Measurements from ENCODE around the gene MYO3B. TPM values are rescaled to one million over a fixed set of nuclear protein-coding genes. Genes with fewer than 3 reads are reported as not detected.

Gene MYO3B
- total RNA-seq, 2 donors from 2014 or later: 0.09 to 0.74 TPM

DNA sequence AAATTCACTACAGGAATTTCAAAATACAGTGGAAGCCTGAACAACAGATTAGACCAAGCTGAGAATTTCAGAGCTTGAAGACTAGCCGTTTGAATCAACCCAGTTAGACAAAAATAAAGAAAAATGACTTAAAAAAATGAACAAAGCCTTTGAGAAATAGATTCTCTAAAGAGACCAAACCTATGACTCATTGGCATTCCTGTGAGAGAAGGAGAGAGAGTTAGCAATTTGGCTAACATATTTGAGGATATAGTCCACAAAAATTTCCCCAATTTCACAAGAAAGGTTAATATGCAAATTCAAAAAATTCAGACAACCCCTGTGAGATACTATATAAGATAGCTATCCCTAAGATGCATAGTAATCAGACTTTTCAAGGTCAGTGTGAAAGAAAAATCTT is 78.0 kb downstream of the MYO3B start:
- Histone ChIP-seq H3K36me3 (no peaks in the 10 kb centered on the region), H3K9me3 (no peaks in the 10 kb centered on the region), H3K4me3 (no peak overlapping the region), H3K27me3 (replicated peaks; ENCODE audit: insufficient read depth) (no peaks in the 10 kb centered on the region), H3K4me1 (replicated peaks) (no peaks in the 10 kb centered on the region), H3K27ac (no peak overlapping the region)
- intact Hi-C loops (cut with DNase I): no loop called here
- DNase-seq (ENCODE audit: low spot score): no peak
- TF ChIP-seq POLR2AphosphoS5 (IDR thresholded peaks at IDR 0.05) (no peak), POLR2A (IDR thresholded peaks at IDR 0.05) (no peak)
- TF ChIP-seq, protein P1, sequence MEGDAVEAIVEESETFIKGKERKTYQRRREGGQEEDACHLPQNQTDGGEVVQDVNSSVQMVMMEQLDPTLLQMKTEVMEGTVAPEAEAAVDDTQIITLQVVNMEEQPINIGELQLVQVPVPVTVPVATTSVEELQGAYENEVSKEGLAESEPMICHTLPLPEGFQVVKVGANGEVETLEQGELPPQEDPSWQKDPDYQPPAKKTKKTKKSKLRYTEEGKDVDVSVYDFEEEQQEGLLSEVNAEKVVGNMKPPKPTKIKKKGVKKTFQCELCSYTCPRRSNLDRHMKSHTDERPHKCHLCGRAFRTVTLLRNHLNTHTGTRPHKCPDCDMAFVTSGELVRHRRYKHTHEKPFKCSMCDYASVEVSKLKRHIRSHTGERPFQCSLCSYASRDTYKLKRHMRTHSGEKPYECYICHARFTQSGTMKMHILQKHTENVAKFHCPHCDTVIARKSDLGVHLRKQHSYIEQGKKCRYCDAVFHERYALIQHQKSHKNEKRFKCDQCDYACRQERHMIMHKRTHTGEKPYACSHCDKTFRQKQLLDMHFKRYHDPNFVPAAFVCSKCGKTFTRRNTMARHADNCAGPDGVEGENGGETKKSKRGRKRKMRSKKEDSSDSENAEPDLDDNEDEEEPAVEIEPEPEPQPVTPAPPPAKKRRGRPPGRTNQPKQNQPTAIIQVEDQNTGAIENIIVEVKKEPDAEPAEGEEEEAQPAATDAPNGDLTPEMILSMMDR (IDR thresholded peaks at IDR 0.05): no peak
- 77% methylated on average over 1 of the region's 1 CpG for WGBS

- Histone ChIP-seq H3K9me3 (no peaks in the 10 kb centered on the region), H3K4me3 (no peak overlapping the region), H3K4me1 (replicated peaks) (no peaks in the 10 kb centered on the region), H3K27ac (no peak overlapping the region), H3K36me3 (no peaks in the 10 kb centered on the region), H3K27me3 (replicated peaks; ENCODE audit: insufficient read depth) (no peaks in the 10 kb centered on the region)
- TF ChIP-seq, protein P1 (IDR thresholded peaks at IDR 0.05): no peak
- TF ChIP-seq POLR2A (IDR thresholded peaks at IDR 0.05): no peak
- TF ChIP-seq POLR2AphosphoS5 (IDR thresholded peaks at IDR 0.05): no peak
- 85% methylated on average over 3 of the region's 3 CpGs for WGBS
- DNase-seq (ENCODE audit: low spot score): no peak
- intact Hi-C loops (cut with DNase I): no loop called here
Observed at GRCh38 chr2:170258382-170258781, 80.4 kb downstream of the MYO3B start.

DNA sequence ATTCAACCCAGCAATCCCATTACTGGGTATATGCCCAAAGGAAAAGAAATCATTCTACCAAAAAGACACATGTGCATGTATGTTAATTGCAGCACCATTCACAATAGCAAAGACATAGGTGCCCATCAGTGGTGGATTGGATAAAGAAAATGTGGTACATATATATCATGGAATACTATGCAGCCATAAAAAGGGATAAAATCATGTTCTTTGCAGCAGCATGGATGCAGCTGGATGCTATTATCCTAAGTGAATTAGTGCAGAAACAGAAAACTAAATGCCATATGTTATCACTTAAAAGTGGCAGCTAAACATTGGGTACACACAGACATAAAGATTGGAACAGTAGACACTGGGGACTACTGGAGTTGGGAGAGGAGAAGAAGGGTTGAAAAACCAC is 82.2 kb downstream of the MYO3B start:
- Histone ChIP-seq H3K27ac (no peak overlapping the region), H3K4me3 (no peak overlapping the region), H3K4me1 (replicated peaks) (no peaks in the 10 kb centered on the region), H3K27me3 (replicated peaks; ENCODE audit: insufficient read depth) (no peaks in the 10 kb centered on the region), H3K36me3 (no peaks in the 10 kb centered on the region), H3K9me3 (no peaks in the 10 kb centered on the region)
- intact Hi-C loops (cut with DNase I): no loop called here
- TF ChIP-seq POLR2AphosphoS5 (IDR thresholded peaks at IDR 0.05) (no peak), POLR2A (IDR thresholded peaks at IDR 0.05) (no peak)
- TF ChIP-seq, protein P1 (IDR thresholded peaks at IDR 0.05): no peak
- DNase-seq (ENCODE audit: low spot score): no peak

DNA sequence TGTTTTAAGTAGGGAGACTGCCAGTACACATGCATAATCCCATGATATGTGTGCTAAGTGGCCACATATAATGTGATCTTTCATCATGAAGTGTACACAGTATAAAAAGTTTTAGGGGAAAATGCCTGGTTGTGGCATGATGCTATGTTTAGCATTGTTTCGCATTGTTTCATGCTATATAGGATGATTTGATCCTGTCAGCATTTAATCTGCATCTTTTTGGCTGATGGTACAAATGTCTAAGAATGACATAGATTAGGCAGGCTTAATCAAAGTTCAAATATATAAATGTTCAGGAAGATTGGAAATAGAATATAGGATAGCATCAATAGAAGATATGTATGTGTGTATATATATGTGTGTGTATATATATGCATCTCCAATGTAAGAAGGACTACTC is 83.6 kb downstream of the MYO3B start:
- H3K9me3 ChIP-seq: no peaks in the 10 kb centered on the region
- H3K4me1 ChIP-seq (replicated peaks): no peaks in the 10 kb centered on the region
- no peak overlapping the region for H3K27ac ChIP-seq
- intact Hi-C loops (cut with DNase I): no loop called here
- no peak overlapping the region for H3K4me3 ChIP-seq
- no peaks in the 10 kb centered on the region for H3K27me3 ChIP-seq (replicated peaks; ENCODE audit: insufficient read depth)
- 91% methylated on average over 1 of the region's 1 CpG for WGBS
- no peaks in the 10 kb centered on the region for H3K36me3 ChIP-seq
- no peak for DNase-seq (ENCODE audit: low spot score)
- TF ChIP-seq, protein P1 (IDR thresholded peaks at IDR 0.05): no peak
- TF ChIP-seq POLR2A (IDR thresholded peaks at IDR 0.05): no peak
- no peak for TF ChIP-seq POLR2AphosphoS5 (IDR thresholded peaks at IDR 0.05)

GRCh38 chr2:170262343-170262742 is 84.4 kb downstream of the MYO3B start:
- intact Hi-C loops (cut with DNase I): no loop called here
- Histone ChIP-seq H3K4me3 (no peak overlapping the region), H3K36me3 (no peaks in the 10 kb centered on the region), H3K9me3 (no peaks in the 10 kb centered on the region), H3K27ac (no peak overlapping the region), H3K27me3 (replicated peaks; ENCODE audit: insufficient read depth) (no peaks in the 10 kb centered on the region), H3K4me1 (replicated peaks) (no peaks in the 10 kb centered on the region)
- WGBS: 100% methylated on average over 2 of the region's 2 CpGs
- TF ChIP-seq POLR2AphosphoS5 (IDR thresholded peaks at IDR 0.05) (no peak), POLR2A (IDR thresholded peaks at IDR 0.05) (no peak)
- TF ChIP-seq, protein P1 (IDR thresholded peaks at IDR 0.05): no peak
- no peak for DNase-seq (ENCODE audit: low spot score)

Measured in prostate gland (tissue), 2 donors.